Measurements from ENCODE around the gene CMSS1. TPM values are rescaled to one million over a fixed set of nuclear protein-coding genes. Genes with fewer than 3 reads are reported as not detected.
A peak's percentile ranks its signal among the peaks of the same experiment; 100 is the strongest.

CMSS1 gene
- total RNA-seq, 1 experiment from 2014 or later = 64.3 TPM

GRCh38 chr3:99901200-99901926, 83.7 kb downstream of the CMSS1 start:
- peak; percentile 54 for DNase-seq (ENCODE audit: low read depth)

- DNase-seq (ENCODE audit: low read depth) = peak; percentile 33
Measured at GRCh38 chr3:99902091-99902490, 84.4 kb downstream of the CMSS1 start.

- no peak for DNase-seq (ENCODE audit: low read depth)
Measured at GRCh38 chr3:99903869-99904268, 86.2 kb downstream of the CMSS1 start.

GRCh38 chr3:99907959-99908544, 90.4 kb downstream of the CMSS1 start:
- no peak for DNase-seq (ENCODE audit: low read depth)

GRCh38 chr3:99909714-99910495, 92.2 kb downstream of the CMSS1 start:
- peak; percentile 83 for DNase-seq (ENCODE audit: low read depth)

- peak; percentile 33 for DNase-seq (ENCODE audit: low read depth)
Measured at GRCh38 chr3:99910752-99911290, 93.2 kb downstream of the CMSS1 start.

GRCh38 chr3:99911433-99911832, 93.8 kb downstream of the CMSS1 start:
- DNase-seq (ENCODE audit: low read depth) = peak; percentile 75

GRCh38 chr3:99915906-99916432, 98.3 kb downstream of the CMSS1 start:
- no peak for DNase-seq (ENCODE audit: low read depth)

- no peak for DNase-seq (ENCODE audit: low read depth)
Measured at GRCh38 chr3:99918715-99919114, 101.1 kb downstream of the CMSS1 start.

GRCh38 chr3:99919694-99920093, 102.0 kb downstream of the CMSS1 start:
- no peak for DNase-seq (ENCODE audit: low read depth)

- DNase-seq (ENCODE audit: low read depth) = peak; percentile 70
Measured at GRCh38 chr3:99920481-99921376, 103.1 kb downstream of the CMSS1 start.

- no peak for DNase-seq (ENCODE audit: low read depth)
Measured at GRCh38 chr3:99921377-99921695, 103.7 kb downstream of the CMSS1 start.

GRCh38 chr3:99921986-99922385, 104.3 kb downstream of the CMSS1 start:
- no peak for DNase-seq (ENCODE audit: low read depth)

- no peak for DNase-seq (ENCODE audit: low read depth)
Measured at GRCh38 chr3:99923873-99924272, 106.2 kb downstream of the CMSS1 start.

GRCh38 chr3:99925584-99926230, 108.0 kb downstream of the CMSS1 start:
- DNase-seq (ENCODE audit: low read depth) = peak; percentile 86

- no peak for DNase-seq (ENCODE audit: low read depth)
Measured at GRCh38 chr3:99927671-99928457, 110.2 kb downstream of the CMSS1 start.

- no peak for DNase-seq (ENCODE audit: low read depth)
Measured at GRCh38 chr3:99928771-99929744, 111.4 kb downstream of the CMSS1 start.

GRCh38 chr3:99929745-99930139, 112.1 kb downstream of the CMSS1 start:
- DNase-seq (ENCODE audit: low read depth) = peak; percentile 61

- DNase-seq (ENCODE audit: low read depth) = no peak
Measured at GRCh38 chr3:99931059-99931458, 113.4 kb downstream of the CMSS1 start.
